ENCODE measurements around the gene HOMER2.

HOMER2 gene

GRCh38 chr15:82977076-82977475 is 24.6 kb upstream of the HOMER2 start:
- Mint-ChIP-seq H3K4me3 (no peak overlapping the region), H3K27ac (no peak overlapping the region), H3K36me3 (peaks cover 8 to 12% of the 10 kb centered on the region in 2 donors), H3K27me3 (no peaks in the 10 kb centered on the region), H3K9me3 (no peaks in the 10 kb centered on the region), H3K4me1 (peaks cover 8 to 13% of the 10 kb centered on the region in 2 donors)
- no peak for ATAC-seq (replicated peaks)
- no peak for DNase-seq

- no peak for DNase-seq
- no peaks in the 10 kb centered on the region for H3K9me3 Mint-ChIP-seq
- ATAC-seq (replicated peaks): no peak
- H3K36me3 Mint-ChIP-seq: peaks cover 2 to 5% of the 10 kb centered on the region in 2 donors
- peaks cover 7 to 12% of the 10 kb centered on the region in 2 donors for H3K4me1 Mint-ChIP-seq
- no peak overlapping the region for H3K27ac Mint-ChIP-seq
- H3K27me3 Mint-ChIP-seq: no peaks in the 10 kb centered on the region
- no peak overlapping the region for H3K4me3 Mint-ChIP-seq
Observed at GRCh38 chr15:82972990-82973389, 20.5 kb upstream of the HOMER2 start.

DNA sequence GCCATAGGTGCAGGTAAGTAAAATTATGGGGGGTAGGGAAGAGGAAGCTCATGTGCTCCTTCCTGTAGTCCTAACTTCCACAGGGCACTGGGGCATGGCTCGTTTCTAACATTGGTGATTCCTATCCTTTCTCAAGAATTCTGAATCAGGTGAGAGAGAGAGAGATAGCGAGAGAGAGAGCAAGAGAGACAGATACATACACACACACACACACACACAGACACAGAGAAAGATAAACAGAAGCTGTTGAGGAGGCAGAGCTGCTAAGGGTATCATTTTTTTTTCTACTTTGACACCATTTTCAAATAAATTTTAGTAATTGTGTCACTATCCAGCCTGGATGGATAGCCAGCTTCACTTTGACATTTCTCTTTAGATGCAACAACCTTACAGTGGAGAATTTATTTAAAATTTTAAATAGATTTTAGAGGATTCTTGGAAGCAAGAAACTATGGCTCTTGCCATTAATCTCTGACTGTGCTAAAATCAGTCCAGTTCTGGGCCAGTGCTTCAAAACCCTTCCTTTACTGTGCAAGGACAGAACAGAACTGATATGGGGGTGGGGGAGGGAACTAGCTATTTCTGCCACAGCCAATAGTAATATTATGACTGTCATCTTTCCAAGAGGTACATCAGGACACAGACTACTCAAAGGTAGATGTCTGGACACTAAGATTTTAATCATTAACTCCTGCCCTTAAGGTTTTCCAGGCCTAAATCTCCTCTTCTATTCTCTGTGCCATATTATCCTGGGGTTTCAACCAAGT is 18.9 kb upstream of the HOMER2 start:
- no peaks in the 10 kb centered on the region for H3K9me3 Mint-ChIP-seq
- no peak overlapping the region for H3K4me3 Mint-ChIP-seq
- DNase-seq (no peak), ATAC-seq (replicated peaks) (peak in 1 of 2 donors; percentile 21)
- H3K4me1 Mint-ChIP-seq: peaks cover 6 to 24% of the 10 kb centered on the region in 2 donors
- peaks cover 0 to 4% of the 10 kb centered on the region in 2 donors for H3K36me3 Mint-ChIP-seq
- H3K27me3 Mint-ChIP-seq: no peaks in the 10 kb centered on the region
- H3K27ac Mint-ChIP-seq: no peak overlapping the region

DNA sequence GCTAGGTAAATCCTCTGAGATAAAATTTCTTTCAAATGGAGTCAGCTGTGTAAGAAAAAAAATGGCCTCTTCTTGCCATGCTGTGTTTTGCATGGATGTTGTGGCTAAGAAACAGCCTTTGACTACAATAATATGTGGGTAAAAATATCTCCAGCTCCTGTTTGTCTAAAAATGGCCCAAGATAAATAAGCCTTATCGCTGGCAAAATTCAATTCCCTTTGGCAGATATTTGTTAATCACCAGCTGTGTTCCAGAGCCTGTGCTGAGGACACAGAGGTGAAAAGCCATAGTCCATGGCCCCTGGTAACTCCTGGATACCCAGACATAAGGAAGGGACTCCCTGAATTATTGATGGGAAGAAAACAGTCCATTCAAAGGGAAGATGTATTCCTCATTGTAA is 18.2 kb upstream of the HOMER2 start:
- Mint-ChIP-seq H3K27me3 (no peaks in the 10 kb centered on the region), H3K4me3 (no peak overlapping the region), H3K4me1 (peaks cover 8 to 31% of the 10 kb centered on the region in 2 donors), H3K27ac (no peak overlapping the region), H3K36me3 (peaks cover 0 to 4% of the 10 kb centered on the region in 2 donors), H3K9me3 (no peaks in the 10 kb centered on the region)
- DNase-seq: no peak
- no peak for ATAC-seq (replicated peaks)

GRCh38 chr15:82970078-82970686 is 17.7 kb upstream of the HOMER2 start:
- no peak overlapping the region for H3K27ac Mint-ChIP-seq
- DNase-seq (no peak), ATAC-seq (replicated peaks) (no peak)
- H3K4me3 Mint-ChIP-seq: no peak overlapping the region
- H3K36me3 Mint-ChIP-seq: peaks cover 0 to 4% of the 10 kb centered on the region in 2 donors
- H3K27me3 Mint-ChIP-seq: no peaks in the 10 kb centered on the region
- no peaks in the 10 kb centered on the region for H3K9me3 Mint-ChIP-seq
- H3K4me1 Mint-ChIP-seq: peaks cover 8 to 31% of the 10 kb centered on the region in 2 donors

GRCh38 chr15:82969353-82969752 is 16.8 kb upstream of the HOMER2 start:
- DNase-seq: no peak
- Mint-ChIP-seq H3K9me3 (no peaks in the 10 kb centered on the region), H3K4me1 (peaks cover 8 to 31% of the 10 kb centered on the region in 2 donors), H3K36me3 (peaks cover 0 to 2% of the 10 kb centered on the region in 2 donors), H3K27me3 (no peaks in the 10 kb centered on the region), H3K27ac (no peak overlapping the region), H3K4me3 (no peak overlapping the region)
- no peak for ATAC-seq (replicated peaks)

- Mint-ChIP-seq H3K4me3 (no peak overlapping the region), H3K27ac (no peak overlapping the region), H3K27me3 (no peaks in the 10 kb centered on the region), H3K36me3 (peaks cover 0 to 2% of the 10 kb centered on the region in 2 donors), H3K4me1 (peaks cover 8 to 31% of the 10 kb centered on the region in 2 donors), H3K9me3 (no peaks in the 10 kb centered on the region)
- DNase-seq: no peak
- no peak for ATAC-seq (replicated peaks)
Observed at GRCh38 chr15:82968066-82968465, 15.5 kb upstream of the HOMER2 start.

DNA sequence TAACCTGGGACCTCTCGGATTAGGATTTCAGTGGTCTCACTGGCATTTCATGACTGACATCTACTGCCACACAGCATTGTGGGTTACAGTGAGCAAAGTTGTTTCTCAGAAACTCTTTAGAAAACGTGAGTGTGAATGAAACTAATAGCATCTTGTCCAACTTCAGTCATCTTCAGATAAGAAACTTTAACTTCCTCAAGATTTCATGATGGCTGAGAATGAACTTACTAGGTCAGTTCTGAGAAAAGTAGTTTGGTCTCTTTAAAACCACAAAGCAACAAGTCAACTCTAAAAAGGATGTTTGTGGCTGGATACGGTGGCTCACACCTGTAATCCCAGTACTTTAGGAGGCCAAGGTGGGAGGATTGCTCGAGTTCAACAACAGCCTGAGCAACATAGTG is 14.2 kb upstream of the HOMER2 start:
- Mint-ChIP-seq H3K36me3 (peaks cover 0 to 2% of the 10 kb centered on the region in 2 donors), H3K4me1 (peaks cover 5 to 25% of the 10 kb centered on the region in 2 donors), H3K27me3 (no peaks in the 10 kb centered on the region), H3K4me3 (no peak overlapping the region), H3K9me3 (no peaks in the 10 kb centered on the region), H3K27ac (no peak overlapping the region)
- DNase-seq (no peak), ATAC-seq (replicated peaks) (peak; percentile 95 to 98)

DNA sequence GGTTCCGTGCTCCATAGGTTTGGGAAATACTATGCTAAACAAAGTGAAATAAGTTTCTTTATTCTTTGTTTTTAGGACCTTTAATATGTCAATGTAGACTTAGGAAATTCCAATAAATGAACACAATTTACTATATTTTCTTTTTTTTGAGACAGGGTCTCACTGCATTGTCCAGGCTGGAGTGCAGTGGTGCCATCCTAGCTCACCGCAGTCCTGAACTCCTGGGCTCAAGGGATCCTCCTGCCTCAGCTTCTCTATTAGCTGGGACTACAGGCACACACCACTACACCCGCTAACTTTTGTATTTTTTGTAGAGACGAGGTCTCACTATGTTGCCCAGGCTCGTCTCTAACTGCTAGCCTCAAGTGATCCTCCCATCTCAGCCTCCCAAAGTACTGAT is 12.4 kb upstream of the HOMER2 start:
- Mint-ChIP-seq H3K4me3 (no peak overlapping the region), H3K27ac (no peak overlapping the region), H3K36me3 (peaks cover 0 to 2% of the 10 kb centered on the region in 2 donors), H3K4me1 (peaks cover 2 to 19% of the 10 kb centered on the region in 2 donors), H3K9me3 (no peaks in the 10 kb centered on the region), H3K27me3 (no peaks in the 10 kb centered on the region)
- no peak for ATAC-seq (replicated peaks)
- DNase-seq: no peak

- Mint-ChIP-seq H3K36me3 (peaks cover 0 to 2% of the 10 kb centered on the region in 2 donors), H3K27ac (peak overlapping the region; percentile 2), H3K4me1 (peaks cover 2 to 19% of the 10 kb centered on the region in 2 donors), H3K4me3 (no peak overlapping the region), H3K9me3 (no peaks in the 10 kb centered on the region), H3K27me3 (no peaks in the 10 kb centered on the region)
- DNase-seq (no peak), ATAC-seq (replicated peaks) (no peak)
Observed at GRCh38 chr15:82963471-82964341, 11.2 kb upstream of the HOMER2 start.

GRCh38 chr15:82960766-82961165 is 8.2 kb upstream of the HOMER2 start:
- Mint-ChIP-seq H3K36me3 (peaks cover 4% of the 10 kb centered on the region in 2 donors), H3K4me3 (no peak overlapping the region), H3K9me3 (no peaks in the 10 kb centered on the region), H3K27me3 (no peaks in the 10 kb centered on the region), H3K4me1 (peaks cover 0 to 1% of the 10 kb centered on the region in 2 donors), H3K27ac (no peak overlapping the region)
- ATAC-seq (replicated peaks) (no peak), DNase-seq (no peak)

DNA sequence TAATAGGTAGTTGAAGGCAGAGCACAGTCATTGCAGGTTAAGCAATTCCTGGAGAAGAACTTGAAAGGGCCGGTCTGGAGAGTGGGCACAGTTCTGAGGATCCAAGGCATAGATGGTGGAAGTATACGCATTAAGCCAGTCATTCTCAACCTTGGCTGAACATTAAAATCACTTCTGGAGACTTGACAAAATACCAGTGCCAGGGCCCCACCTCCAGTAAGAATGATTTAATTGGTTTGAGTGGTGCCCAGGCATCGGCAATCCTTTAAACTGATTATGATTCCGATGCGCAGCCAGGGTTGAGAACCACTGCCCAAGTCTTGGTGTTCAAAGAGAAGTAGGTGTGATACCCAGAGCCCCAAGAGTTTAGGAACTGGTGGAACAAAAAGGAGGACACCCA is 6.9 kb upstream of the HOMER2 start:
- H3K27ac Mint-ChIP-seq: no peak overlapping the region
- H3K27me3 Mint-ChIP-seq: no peaks in the 10 kb centered on the region
- H3K9me3 Mint-ChIP-seq: no peaks in the 10 kb centered on the region
- no peak for DNase-seq
- no peak overlapping the region for H3K4me3 Mint-ChIP-seq
- H3K36me3 Mint-ChIP-seq: peaks cover 4% of the 10 kb centered on the region in 2 donors
- H3K4me1 Mint-ChIP-seq: no peaks in the 10 kb centered on the region
- ATAC-seq (replicated peaks): no peak

DNA sequence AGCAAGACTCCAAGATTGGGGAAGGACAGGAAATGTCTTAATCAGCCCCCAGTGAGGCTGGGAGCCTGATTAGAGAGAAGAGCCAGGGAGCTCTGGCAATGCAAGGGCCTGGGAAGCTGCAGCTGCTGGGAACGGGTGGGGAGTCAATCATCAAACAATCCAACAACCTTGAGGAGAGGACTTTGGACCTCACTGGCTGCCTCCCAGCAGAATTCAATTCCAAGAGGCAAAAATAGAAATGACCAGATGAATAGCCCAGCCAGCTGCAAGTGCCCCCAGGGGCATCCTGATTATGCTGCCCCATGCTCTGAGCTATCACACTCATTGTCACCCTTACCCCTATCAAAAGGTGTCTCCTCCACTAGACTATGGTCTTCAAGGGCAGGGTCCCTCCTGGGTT is 6.1 kb upstream of the HOMER2 start:
- H3K4me3 Mint-ChIP-seq: no peak overlapping the region
- H3K27ac Mint-ChIP-seq: no peak overlapping the region
- H3K36me3 Mint-ChIP-seq: peaks cover 4% of the 10 kb centered on the region in 2 donors
- H3K9me3 Mint-ChIP-seq: no peaks in the 10 kb centered on the region
- H3K4me1 Mint-ChIP-seq: no peaks in the 10 kb centered on the region
- H3K27me3 Mint-ChIP-seq: no peaks in the 10 kb centered on the region
- ATAC-seq (replicated peaks): no peak
- DNase-seq: no peak

GRCh38 chr15:82951472-82952157 is 905 bp downstream of the HOMER2 start:
- Mint-ChIP-seq H3K9me3 (peaks cover 2% of the 10 kb centered on the region in 2 donors), H3K27ac (no peak overlapping the region), H3K36me3 (peaks cover 12 to 14% of the 10 kb centered on the region in 2 donors), H3K4me1 (peaks cover 6 to 19% of the 10 kb centered on the region in 2 donors), H3K4me3 (no peak overlapping the region), H3K27me3 (no peaks in the 10 kb centered on the region)
- DNase-seq (no peak), ATAC-seq (replicated peaks) (peak; percentile 32 to 37)
